Activated T-cell treated with anti-CD3 and anti-CD28 coated beads for 48 hours (primary cell): ENCODE measurements around the gene IFI6.
"Not testable (repeated sequence)": the region's sequence is repeated elsewhere in the genome, so short reads cannot be mapped to it uniquely, and the experiment has no call there.

Experiments
- DNase-seq: peaks from one replicate; pipeline ENCODE4 v3.0.0-alpha.2; 2020; ENCODE audit warnings: low read depth

Gene IFI6

DNA sequence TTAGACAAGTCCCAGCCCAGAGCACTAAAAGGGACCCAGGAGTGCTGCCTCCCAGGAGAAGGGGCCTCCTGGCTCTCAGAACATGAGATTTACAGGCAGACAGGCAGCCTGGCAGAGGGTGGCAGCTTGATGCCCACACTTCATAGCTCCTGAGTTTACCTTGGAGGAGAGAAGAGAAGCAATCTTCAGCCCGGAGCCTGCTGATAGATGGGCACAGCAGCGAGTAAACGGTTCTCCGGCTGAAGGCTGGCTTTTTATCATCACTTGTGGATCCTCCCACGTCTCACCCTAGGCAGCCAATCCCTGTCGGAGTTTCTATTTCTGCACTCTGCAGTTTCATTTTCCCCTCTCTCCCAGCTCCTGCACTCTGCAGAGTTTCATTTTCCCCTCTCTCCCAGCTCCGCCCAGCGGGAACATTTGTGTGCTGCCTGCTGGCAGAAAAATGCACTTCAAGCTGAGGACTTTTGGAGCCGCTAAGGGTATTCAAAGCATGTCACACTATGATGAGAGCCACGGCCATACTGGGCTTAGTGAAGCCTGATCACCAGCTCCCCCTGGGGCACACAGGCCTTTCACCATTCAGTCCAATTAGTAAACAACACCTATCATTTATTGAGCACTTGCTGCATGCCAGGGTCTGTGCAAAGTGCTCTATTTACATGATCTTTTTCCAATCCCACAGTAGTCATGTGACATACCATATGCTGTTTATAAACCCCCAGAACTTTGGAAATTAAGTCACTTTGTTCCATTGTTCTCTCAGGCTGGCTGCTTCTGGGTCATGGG, at the start of gene IFI6:
Gene IFI6, minus strand, starts transcription at position 229 of the 786 bp plus-strand sequence. CDS start 2,878 bp downstream, outside the sequence.
- DNase-seq, result peak; percentile 59

DNA sequence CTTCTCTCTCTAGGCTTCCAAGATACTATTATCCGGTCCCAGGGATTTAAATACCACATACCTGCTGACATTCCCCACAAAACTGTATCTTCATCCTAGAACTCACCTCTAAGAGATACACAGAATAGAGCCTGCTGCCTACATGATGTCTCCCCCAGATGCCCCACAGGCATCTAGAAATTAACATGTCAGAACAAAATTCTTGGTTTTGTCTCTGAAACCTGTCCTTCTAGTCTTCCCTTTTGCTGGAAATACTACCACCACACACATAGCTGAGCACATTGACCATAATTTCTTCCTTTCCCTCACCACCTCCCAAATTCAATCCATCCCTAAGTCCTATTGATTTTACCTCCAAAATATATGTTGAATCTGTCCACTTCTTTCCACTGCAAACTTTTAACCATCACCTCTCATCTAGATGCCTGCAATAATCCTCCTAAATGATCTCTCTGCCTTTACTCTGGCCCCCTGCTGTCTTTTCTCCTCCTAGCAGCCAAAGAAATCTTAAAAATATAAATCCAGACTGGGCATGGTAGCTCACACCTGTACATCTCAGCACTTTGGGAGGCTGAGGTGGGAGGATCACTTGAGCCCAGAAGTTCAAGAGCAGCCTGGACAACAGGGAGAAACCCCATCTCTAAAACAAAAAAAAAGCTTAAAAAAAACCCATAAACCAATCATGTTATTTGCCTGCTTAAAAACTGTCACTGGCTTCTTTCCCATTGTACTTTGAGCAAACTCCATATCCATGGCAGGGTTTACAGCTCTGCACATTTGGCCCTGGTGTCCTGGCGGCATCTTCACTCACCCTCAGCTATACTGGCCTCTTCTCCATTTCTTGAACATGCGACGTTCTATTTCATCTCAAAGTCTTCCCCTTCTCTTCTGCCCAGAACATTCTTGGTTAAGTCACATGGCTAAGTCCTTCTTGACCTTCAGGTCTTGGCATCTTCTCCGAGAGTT, 47.6 kb upstream of the IFI6 start:
- no peak for DNase-seq

DNA sequence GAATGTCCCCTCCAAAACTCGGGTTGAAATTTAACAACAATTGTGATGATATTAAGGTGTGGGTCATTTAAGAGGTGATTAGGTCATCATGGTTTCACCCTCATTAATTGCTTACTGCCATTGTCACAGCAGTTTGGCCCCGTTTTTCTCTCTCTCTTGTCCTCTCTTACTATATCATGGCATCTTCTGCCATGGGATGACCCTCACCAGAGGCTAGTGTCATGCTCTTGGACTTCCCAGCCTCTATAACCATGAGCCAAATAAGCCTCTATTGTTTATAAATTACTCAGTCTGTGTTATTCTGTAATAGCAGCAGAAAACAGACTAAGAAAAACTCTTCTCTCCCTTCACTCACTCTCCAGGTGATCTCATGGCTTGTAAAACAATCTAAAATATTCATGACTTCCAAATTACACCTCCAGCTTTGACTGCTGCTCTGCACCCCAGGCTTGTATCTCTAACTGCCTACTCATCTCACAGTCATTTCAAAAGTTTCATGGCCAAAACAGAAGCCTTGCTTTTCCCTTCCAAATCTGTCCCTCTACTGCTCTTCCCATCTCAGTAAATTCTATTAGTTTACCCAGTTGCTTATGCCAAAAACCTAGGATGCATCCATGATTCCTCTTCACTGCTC, 44.4 kb upstream of the IFI6 start:
- DNase-seq, result no peak

- DNase-seq, result no peak
Observed at GRCh38 chr1:27713869-27714513, 42.0 kb upstream of the IFI6 start.

GRCh38 chr1:27713139-27713725, 41.2 kb upstream of the IFI6 start:
- no peak for DNase-seq

- no peak for DNase-seq
Observed at GRCh38 chr1:27710574-27710973, 38.6 kb upstream of the IFI6 start.

DNA sequence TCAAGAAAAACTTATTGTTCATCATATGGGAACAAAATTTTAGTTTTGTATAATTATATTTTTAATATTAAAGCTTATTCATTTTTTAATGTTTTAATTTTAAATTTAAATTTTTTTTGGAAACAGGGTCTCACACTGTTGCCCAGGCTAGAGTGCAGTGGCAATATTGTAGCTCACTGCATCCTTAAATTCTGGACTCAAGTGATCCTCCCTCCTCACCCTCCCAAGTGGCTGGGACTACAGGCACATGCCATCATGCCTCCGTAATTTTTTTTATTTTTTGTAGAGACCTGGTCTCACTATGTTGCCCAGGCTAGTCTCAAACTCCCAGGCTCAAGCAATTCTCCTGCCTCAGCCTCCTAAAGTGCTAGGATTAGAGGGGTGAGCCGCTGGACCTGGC, 33.6 kb upstream of the IFI6 start:
- DNase-seq, result no peak

DNA sequence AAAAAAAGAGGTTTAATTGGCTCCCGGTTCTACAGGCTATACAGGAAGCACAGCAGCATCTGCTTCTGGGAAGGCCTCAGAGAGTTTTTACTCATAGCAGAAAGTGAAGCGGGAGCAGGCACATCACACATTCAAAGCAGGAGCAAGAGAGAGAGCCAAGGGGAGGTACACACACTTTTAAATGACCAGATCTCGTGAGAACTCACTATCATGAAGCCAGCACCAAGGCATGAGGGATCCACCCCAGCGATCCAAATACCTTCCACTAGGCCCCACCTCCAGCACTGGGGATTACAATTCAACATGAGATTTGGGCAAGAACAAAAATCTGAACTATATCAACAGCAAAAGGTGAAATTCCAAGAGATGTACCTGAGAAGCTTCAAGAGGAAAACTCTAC, 33.0 kb upstream of the IFI6 start:
- no peak for DNase-seq

DNA sequence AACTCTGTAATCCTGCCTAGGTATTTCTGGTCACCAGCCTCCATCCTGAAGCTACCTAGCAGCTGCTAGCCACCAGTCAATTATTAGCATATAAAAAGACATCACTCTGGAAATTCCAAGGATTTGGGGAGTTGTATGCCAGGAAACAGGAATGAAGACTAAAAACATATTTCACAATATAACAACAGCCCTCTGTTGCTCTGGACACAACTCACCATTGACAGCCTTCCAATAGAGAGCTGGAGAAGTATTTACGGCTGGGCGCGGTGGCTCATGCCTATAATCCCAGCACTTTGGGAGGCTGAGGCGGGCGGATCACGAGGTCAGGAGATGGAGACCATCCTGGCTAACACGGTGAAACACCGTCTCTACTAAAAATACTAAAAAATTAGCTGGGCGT, 24.8 kb upstream of the IFI6 start:
- DNase-seq, result not testable (repeated sequence)

- DNase-seq, result no peak
Observed at GRCh38 chr1:27690183-27690582, 18.2 kb upstream of the IFI6 start.

- DNase-seq, result no peak
Observed at GRCh38 chr1:27689423-27690173, 17.6 kb upstream of the IFI6 start.

GRCh38 chr1:27687906-27688305, 15.9 kb upstream of the IFI6 start:
- DNase-seq, result no peak

GRCh38 chr1:27686223-27686990, 14.4 kb upstream of the IFI6 start:
- DNase-seq, result no peak

- no peak for DNase-seq
Observed at GRCh38 chr1:27684176-27684575, 12.2 kb upstream of the IFI6 start.

GRCh38 chr1:27682351-27682944, 10.5 kb upstream of the IFI6 start:
- DNase-seq, result no peak

DNA sequence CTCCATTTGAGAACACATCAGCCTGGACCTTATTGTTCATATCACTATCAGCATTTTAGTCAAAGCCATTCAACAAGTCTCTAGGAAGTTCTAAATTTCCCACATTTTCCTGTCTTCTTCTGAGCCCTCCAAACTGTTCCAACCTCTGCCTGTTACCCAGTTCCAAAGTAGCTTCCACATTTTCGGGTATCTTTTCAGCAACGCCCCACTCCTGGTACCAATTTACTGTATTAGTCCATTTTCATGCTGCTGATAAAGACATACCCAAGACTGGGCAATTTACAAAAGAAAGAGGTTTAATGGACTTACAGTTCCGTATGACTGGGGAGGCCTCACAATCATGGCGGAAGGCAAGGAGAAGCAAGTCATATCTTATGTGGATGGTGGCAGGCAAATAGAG, 9.6 kb upstream of the IFI6 start:
- not testable (repeated sequence) for DNase-seq

- not testable (repeated sequence) for DNase-seq
Observed at GRCh38 chr1:27680225-27680791, 8.3 kb upstream of the IFI6 start.

DNA sequence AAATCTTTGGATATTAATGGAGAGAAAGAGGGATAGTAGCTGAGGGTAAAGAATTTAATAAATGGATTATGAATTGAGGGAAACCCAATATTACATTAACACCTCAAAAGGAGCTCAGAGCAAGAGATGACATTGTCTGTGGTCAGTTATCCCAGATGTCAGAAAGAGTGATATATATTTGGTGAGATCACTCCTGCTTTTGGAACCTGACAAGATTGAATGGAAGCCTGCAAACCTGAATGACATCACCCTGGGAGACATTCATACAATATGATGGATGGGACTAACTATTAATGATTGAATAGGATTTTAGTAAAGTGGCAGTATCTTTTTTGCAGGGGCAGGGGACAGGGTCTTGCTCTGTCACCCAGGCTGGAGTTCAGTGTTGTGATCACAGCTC, 6.8 kb upstream of the IFI6 start:
- DNase-seq, result no peak

- no peak for DNase-seq
Observed at GRCh38 chr1:27676410-27676809, 4.4 kb upstream of the IFI6 start.
